ENCODE measurements around the gene SMARCAL1. TPM values are rescaled to one million over a fixed set of nuclear protein-coding genes. Genes with fewer than 3 reads are reported as not detected.
A peak's percentile ranks its signal among the peaks of the same experiment; 100 is the strongest.

SMARCAL1 gene
- total RNA-seq, 2 donors from 2014 or later: 12.1 to 16.0 TPM

DNA sequence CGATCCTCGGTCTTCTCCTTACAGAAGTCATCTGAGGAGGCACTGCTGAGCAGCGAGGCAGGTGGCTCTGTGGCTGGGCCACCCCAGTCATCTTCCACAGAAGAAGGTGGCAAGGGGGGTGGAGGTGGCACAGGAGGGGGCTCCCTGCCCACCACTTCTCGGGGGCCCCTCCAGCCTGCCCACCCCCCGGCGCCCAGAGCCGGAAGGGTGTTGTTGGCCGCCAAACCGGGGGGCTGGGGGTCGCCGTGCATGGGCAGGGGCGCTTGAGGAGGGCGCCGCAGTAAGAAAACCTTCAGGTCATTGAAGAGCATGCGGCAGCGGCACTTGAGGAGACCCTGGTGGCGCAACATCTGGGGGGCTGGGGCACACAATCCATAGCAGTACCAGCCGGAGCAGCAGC is 42.5 kb upstream of the SMARCAL1 start:
- Histone ChIP-seq H3K9me3 (no peaks in the 10 kb centered on the region), H3K27ac (no peak overlapping the region), H3K27me3 (peaks cover 4 to 16% of the 10 kb centered on the region in 2 donors), H3K36me3 (no peaks in the 10 kb centered on the region), H3K4me3 (no peak overlapping the region), H3K4me1 (peaks cover 0 to 20% of the 10 kb centered on the region in 2 donors)
- TF ChIP-seq, protein P1, sequence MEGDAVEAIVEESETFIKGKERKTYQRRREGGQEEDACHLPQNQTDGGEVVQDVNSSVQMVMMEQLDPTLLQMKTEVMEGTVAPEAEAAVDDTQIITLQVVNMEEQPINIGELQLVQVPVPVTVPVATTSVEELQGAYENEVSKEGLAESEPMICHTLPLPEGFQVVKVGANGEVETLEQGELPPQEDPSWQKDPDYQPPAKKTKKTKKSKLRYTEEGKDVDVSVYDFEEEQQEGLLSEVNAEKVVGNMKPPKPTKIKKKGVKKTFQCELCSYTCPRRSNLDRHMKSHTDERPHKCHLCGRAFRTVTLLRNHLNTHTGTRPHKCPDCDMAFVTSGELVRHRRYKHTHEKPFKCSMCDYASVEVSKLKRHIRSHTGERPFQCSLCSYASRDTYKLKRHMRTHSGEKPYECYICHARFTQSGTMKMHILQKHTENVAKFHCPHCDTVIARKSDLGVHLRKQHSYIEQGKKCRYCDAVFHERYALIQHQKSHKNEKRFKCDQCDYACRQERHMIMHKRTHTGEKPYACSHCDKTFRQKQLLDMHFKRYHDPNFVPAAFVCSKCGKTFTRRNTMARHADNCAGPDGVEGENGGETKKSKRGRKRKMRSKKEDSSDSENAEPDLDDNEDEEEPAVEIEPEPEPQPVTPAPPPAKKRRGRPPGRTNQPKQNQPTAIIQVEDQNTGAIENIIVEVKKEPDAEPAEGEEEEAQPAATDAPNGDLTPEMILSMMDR (IDR thresholded peaks at IDR 0.05): no peak
- no peak for DNase-seq (ENCODE audit: low spot score)

DNA sequence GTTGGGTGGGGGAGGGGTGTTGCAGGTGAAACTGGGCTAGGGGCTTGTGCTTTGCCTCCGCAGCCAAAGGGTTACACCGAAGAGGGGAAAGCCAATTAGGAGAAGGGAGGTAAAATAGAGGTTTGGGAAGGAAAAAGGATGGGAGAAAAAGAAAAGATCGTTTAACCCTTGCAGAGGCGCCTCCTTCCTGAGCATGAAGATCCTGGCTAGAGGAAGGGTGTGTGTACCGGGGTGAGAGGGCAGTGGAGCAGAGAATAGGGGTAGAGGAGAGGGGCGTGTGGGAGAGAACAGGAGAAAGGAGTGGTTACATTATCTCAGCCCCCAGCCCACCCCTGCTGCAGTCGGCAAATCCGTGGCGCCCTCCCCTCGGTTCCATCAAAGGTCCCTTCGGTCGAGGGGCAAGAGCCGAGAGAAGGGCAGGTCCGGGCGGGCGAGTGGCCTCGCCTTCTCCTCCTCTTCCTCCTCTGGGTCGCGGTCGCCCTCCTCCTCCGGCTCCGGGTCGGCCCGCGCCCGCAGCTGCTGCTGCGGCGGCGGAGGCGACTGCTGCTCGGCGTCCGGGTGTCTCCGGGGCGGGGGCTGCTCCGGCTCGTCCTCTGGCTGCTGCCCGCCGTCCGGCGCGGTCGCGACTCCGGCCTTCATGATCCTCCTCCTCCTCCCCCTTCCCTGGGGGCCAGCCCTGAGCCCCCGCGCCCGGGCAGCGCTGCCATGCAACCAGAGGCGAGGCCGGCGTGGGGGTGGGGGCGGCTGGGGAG is 41.1 kb upstream of the SMARCAL1 start:
- Histone ChIP-seq H3K4me1 (peaks cover 0 to 20% of the 10 kb centered on the region in 2 donors), H3K36me3 (no peaks in the 10 kb centered on the region), H3K27ac (no peak overlapping the region), H3K27me3 (peaks cover 4 to 16% of the 10 kb centered on the region in 2 donors), H3K9me3 (no peaks in the 10 kb centered on the region), H3K4me3 (peak overlapping the region; percentile 17 to 38)
- no peak for DNase-seq (ENCODE audit: low spot score)
- TF ChIP-seq, protein P1 (IDR thresholded peaks at IDR 0.05): no peak

DNA sequence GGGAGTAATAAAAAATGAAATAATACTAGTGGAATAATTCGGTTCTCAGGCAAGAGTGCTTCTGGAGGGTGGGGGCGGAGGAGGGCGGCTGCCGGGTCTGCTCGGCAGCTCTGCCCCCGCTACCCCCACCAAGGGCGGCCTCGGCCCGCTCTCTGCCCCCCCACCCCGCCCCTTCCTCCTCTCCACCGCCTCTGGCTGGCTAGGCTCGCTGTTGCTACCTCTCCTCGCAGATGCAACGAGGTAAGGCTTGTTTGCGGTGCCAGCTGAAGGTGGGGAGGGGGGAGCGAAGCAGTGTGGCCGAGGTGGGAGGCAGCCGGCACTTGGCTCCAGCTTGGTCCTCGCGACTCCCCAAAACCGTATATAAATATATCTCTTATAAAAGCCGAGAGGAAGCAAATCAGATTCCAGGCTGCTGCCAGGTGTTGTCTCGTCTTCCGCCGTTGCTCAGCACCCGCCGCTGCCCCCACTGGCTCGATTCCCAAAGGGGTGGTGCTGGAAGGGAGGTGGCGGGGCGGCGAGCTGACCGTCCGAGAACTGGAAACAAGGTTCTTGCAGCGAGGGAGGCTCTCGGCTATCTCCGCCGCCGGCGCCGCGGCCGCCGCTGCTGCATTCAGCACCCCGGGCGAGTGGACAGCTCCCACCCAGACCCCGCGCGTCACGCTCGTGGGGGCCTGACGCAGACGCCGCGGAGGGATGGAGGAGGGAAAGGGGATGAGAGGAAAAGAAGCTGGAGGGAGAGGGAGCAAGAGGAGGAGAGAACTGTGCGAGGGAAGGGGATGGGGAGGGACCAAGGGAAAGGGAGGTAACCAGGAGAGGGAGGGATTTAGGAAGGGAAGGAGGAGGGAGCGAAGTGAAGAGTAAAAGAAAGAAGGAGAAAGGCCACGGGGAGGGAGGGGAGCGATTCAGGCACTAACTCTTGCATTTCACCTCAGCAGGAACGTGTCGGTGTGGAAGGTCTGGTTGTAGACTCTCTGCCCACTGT is 40.3 kb upstream of the SMARCAL1 start, which contains the start of gene MARCHF4:
Gene MARCHF4 (minus strand): TSS at position 763 of the 982 bp plus-strand sequence. CDS start 2,223 bp downstream, outside the sequence.
- peaks cover 0 to 20% of the 10 kb centered on the region in 2 donors for H3K4me1 ChIP-seq
- no peak within 1 kb of the TSS for H3K27ac ChIP-seq
- TF ChIP-seq, protein P1 (IDR thresholded peaks at IDR 0.05): no peak
- no peaks in the 10 kb centered on the region for H3K36me3 ChIP-seq
- no peaks in the 10 kb centered on the region for H3K9me3 ChIP-seq
- H3K27me3 ChIP-seq: peaks cover 4 to 16% of the 10 kb centered on the region in 2 donors
- DNase-seq (ENCODE audit: low spot score): peak; percentile 65
- peak within 1 kb of the TSS; percentile 17 to 38 for H3K4me3 ChIP-seq

DNA sequence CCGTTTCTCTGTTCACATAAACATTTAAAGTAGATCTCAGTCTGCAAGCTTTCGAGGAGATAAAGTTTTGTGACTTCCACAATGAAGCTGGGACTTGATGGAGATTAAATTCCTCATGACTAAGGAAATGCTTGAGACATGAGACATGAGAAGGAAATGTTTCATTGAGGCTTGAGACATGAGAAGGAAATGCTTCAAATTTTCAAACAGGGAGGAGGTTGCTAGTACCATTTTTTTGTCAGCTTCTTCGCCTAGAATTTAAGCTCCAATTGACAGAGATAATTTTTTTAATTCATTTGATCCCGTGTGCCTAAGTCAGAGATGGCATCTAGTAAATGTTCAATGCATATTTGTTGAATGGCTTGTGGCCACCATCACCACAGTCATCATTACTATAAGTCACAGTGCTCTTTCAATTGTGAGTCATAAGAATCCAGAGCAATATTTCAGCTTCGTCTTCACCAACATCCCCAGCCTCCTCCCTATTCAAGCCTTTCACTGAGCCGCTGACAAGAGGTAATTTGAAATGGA is 39.5 kb upstream of the SMARCAL1 start:
- Histone ChIP-seq H3K27ac (no peak overlapping the region), H3K4me3 (no peak overlapping the region), H3K9me3 (no peaks in the 10 kb centered on the region), H3K36me3 (no peaks in the 10 kb centered on the region), H3K4me1 (peaks cover 0 to 20% of the 10 kb centered on the region in 2 donors), H3K27me3 (peaks cover 4 to 16% of the 10 kb centered on the region in 2 donors)
- no peak for DNase-seq (ENCODE audit: low spot score)
- TF ChIP-seq, protein P1 (IDR thresholded peaks at IDR 0.05): no peak

DNA sequence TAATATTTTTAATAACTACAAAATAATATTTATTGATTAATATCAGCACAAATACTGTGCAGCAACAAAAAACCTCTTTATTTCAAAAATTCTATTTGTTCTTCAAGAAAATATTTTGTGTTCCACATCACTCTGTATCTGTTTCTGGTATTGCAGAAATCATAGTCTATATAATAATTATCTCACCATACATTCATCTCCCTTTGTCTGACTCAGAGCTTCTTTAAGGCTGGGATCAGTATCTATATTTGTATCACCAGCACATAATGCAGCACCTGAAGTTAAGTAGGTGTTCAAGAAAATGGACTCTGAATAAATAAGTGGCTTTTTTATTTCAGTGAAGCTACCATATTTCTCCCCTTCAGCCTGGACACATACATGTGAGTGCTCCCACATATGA is 38.4 kb upstream of the SMARCAL1 start:
- TF ChIP-seq, protein P1 (IDR thresholded peaks at IDR 0.05): no peak
- Histone ChIP-seq H3K9me3 (no peaks in the 10 kb centered on the region), H3K27ac (no peak overlapping the region), H3K4me1 (peaks cover 0 to 20% of the 10 kb centered on the region in 2 donors), H3K36me3 (no peaks in the 10 kb centered on the region), H3K27me3 (peaks cover 4 to 16% of the 10 kb centered on the region in 2 donors), H3K4me3 (no peak overlapping the region)
- no peak for DNase-seq (ENCODE audit: low spot score)

All from right atrium auricular region (tissue), 2 donors.